ENCODE data around the gene BMPER.

DNA sequence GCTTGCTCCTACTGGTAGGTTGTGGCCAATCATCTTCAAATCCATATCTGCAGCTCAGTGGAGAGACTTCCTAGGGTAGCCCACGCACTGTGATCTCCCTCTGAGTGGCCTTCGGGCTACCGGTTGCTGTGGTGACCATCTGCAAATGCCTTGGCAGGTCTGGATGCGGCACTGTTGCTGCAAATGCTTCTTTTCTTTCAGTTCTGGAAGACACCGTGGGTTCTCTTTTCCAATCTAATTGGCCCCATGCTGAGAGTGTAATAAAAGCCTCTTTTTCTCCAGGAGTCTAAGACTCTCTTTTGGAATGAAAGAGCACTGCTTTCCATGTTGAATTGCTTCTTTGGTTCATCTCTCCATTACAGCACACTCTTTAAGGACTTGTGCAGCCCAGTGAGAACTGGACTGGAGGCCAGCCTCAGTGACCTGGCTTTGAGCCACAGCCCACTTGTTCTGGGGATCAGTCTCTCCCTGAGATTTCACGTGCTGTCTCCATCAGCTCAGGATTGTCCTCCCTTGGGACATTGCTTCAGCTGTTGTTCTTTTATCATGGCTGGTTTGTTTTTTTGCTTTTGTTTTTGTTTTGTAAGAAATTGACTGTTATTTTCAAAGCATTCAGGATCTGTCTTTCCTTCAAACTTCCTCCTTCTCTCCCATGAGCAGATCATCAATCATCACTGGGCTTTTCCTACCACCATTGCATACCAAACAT lies 286.6 kb downstream of the BMPER start:
- TF ChIP-seq EZH2 (IDR thresholded peaks at IDR 0.05; ENCODE audit: borderline replicate concordance) (no peak), EZH2phosphoT487 (IDR thresholded peaks at IDR 0.05; ENCODE audit: low read depth, severe bottlenecking, unreplicated experiment) (no peak)
- TF ChIP-seq, protein P1, sequence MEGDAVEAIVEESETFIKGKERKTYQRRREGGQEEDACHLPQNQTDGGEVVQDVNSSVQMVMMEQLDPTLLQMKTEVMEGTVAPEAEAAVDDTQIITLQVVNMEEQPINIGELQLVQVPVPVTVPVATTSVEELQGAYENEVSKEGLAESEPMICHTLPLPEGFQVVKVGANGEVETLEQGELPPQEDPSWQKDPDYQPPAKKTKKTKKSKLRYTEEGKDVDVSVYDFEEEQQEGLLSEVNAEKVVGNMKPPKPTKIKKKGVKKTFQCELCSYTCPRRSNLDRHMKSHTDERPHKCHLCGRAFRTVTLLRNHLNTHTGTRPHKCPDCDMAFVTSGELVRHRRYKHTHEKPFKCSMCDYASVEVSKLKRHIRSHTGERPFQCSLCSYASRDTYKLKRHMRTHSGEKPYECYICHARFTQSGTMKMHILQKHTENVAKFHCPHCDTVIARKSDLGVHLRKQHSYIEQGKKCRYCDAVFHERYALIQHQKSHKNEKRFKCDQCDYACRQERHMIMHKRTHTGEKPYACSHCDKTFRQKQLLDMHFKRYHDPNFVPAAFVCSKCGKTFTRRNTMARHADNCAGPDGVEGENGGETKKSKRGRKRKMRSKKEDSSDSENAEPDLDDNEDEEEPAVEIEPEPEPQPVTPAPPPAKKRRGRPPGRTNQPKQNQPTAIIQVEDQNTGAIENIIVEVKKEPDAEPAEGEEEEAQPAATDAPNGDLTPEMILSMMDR (IDR thresholded peaks at IDR 0.05; ENCODE audit: poor library complexity), result no peak
